ENCODE measurements around the gene CAMK1G. TPM values are rescaled to one million over a fixed set of nuclear protein-coding genes. Genes with fewer than 3 reads are reported as not detected.

CAMK1G gene
- total and polyA plus RNA-seq, 2 of the 4 experiments (the other 2 are of a cell fraction), result 0.72 to 1.8 TPM

DNA sequence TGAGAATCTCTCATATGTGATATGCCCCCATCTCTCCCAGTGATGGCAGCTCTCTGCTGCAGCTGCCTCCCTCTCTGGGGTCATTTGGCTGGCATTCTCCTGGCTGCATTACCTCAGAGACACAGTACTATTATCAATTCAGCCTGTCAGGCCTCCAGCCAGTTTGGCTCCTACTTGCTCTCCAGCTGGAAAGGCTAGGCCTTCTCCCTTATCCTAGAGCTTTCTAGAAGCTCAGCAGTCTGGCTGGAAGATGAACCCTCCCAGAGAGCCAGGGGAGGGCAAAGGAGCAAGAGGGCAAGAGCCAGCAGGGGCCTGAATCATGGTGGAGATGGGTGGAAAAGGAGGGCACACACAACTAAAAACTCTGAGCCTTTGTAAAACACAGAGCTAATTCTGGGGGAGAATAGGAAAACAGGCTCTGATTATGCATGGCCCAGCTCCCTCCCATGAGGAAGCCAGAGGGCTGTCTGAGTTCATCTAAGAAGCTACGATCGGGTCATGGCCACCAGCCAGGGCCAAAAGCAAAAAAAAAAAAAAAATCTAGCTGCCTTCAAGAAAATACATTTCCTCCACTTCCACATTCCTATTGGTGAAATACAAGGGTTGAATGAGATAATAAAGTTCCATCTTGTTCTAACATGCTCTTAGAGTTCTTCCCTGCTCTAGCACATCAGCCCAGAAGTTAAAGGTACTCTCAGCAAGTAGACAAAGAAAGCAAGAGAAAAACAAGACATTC is 59.9 kb downstream of the CAMK1G start:
- no peak overlapping the region for H3K23ac ChIP-seq (ENCODE audit: low read depth, low read length)
- ChIA-PET POLR2A (ENCODE audit: unreplicated experiment) (no interaction called here), CTCF (no interaction called here)
- no peak overlapping the region; the same call in 1 of the 2 replicates for H3K18ac ChIP-seq (ENCODE audit: low read depth, low read length)
- H3K4ac ChIP-seq (ENCODE audit: low read depth, low read length), result no peak overlapping the region
- DNase-seq, result no peak
- no peak overlapping the region for H3K56ac ChIP-seq (ENCODE audit: extremely low read depth, insufficient read depth, low read length)
- no peak overlapping the region for H2AK5ac ChIP-seq (ENCODE audit: low read depth, low read length)
- no peaks in the 10 kb centered on the region for H3K9me3 ChIP-seq (ENCODE audit: control insufficient read depth, insufficient read depth, low read length)
- H3K4me1 ChIP-seq (ENCODE audit: control insufficient read depth, insufficient read depth, low read length), result peaks cover 24% of the 10 kb centered on the region
- no peak overlapping the region for H2BK15ac ChIP-seq (ENCODE audit: low read depth, low read length)
- no peaks in the 10 kb centered on the region for H3K79me1 ChIP-seq (ENCODE audit: low read depth in 1 of 2, low read length in 2 of 2)
- no peak overlapping the region for H2AFZ ChIP-seq (replicated peaks; ENCODE audit: low read length, poor library complexity)
- no peak overlapping the region for H3K4me3 ChIP-seq (ENCODE audit: insufficient read depth, low read depth, low read length)
- no peak overlapping the region for H2BK20ac ChIP-seq (ENCODE audit: low read depth, low read length)
- no peak overlapping the region for H2AK9ac ChIP-seq (replicated peaks; ENCODE audit: low read depth, low read length, poor library complexity)
- H3K27me3 ChIP-seq (ENCODE audit: control insufficient read depth, insufficient read depth, low read length), result no peaks in the 10 kb centered on the region
- H3K4me2 ChIP-seq (ENCODE audit: low read depth, low read length), result no peak overlapping the region
- in situ Hi-C loops (cut with MboI; ENCODE audit: low sequenced_read_pairs), result no loop called here
- H3K14ac ChIP-seq (replicated peaks; ENCODE audit: low read depth, low read length), result no peak overlapping the region
- WGBS, 2 experiments (ENCODE audit: extremely low coverage in 2 of 2, insufficient read length in 1 of 2), result no CpG with 5 or more reads among the region's 2 CpGs
- H4K20me1 ChIP-seq (ENCODE audit: insufficient read depth, low read length), result no peaks in the 10 kb centered on the region
- BruUV-seq (replicated peaks), result no TSS peak
- H3K36me3 ChIP-seq (ENCODE audit: control insufficient read depth, insufficient read depth, low read length), result no peaks in the 10 kb centered on the region
- H2BK5ac ChIP-seq (ENCODE audit: low read depth, low read length, poor library complexity, severe bottlenecking), result no peak overlapping the region
- intact Hi-C loops (cut with micrococcal nuclease), result no loop called here
- no peak overlapping the region for H3K9ac ChIP-seq (ENCODE audit: low read depth, low read length)
- peak; percentile 35 for ATAC-seq (ENCODE audit: low read depth)
- no peak overlapping the region for H4K8ac ChIP-seq (ENCODE audit: low read depth in 2 of 2, low read length in 2 of 2)
- no peak for TF ChIP-seq SMC3 (IDR thresholded peaks at IDR 0.05; ENCODE audit: low read depth, low read length)
- TF ChIP-seq, protein P1, sequence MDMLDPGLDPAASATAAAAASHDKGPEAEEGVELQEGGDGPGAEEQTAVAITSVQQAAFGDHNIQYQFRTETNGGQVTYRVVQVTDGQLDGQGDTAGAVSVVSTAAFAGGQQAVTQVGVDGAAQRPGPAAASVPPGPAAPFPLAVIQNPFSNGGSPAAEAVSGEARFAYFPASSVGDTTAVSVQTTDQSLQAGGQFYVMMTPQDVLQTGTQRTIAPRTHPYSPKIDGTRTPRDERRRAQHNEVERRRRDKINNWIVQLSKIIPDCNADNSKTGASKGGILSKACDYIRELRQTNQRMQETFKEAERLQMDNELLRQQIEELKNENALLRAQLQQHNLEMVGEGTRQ (IDR thresholded peaks at IDR 0.05; ENCODE audit: low read depth, low read length), result no peak
- no peak for TF ChIP-seq FOS (IDR thresholded peaks at IDR 0.05; ENCODE audit: low read depth, low read length)
- TF ChIP-seq, protein P2, sequence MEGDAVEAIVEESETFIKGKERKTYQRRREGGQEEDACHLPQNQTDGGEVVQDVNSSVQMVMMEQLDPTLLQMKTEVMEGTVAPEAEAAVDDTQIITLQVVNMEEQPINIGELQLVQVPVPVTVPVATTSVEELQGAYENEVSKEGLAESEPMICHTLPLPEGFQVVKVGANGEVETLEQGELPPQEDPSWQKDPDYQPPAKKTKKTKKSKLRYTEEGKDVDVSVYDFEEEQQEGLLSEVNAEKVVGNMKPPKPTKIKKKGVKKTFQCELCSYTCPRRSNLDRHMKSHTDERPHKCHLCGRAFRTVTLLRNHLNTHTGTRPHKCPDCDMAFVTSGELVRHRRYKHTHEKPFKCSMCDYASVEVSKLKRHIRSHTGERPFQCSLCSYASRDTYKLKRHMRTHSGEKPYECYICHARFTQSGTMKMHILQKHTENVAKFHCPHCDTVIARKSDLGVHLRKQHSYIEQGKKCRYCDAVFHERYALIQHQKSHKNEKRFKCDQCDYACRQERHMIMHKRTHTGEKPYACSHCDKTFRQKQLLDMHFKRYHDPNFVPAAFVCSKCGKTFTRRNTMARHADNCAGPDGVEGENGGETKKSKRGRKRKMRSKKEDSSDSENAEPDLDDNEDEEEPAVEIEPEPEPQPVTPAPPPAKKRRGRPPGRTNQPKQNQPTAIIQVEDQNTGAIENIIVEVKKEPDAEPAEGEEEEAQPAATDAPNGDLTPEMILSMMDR (conservative IDR thresholded peaks at IDR 0.05; ENCODE audit: low read depth, low read length), result no peak
- TF ChIP-seq RFX5 (IDR thresholded peaks at IDR 0.05; ENCODE audit: low read depth, low read length), result no peak
- TF ChIP-seq CHD1 (IDR thresholded peaks at IDR 0.05; ENCODE audit: low read depth, low read length), result no peak
- TF ChIP-seq RCOR1 (IDR thresholded peaks at IDR 0.05; ENCODE audit: insufficient replicate concordance, low read length), result no peak
- no peak for TF ChIP-seq MAZ (IDR thresholded peaks at IDR 0.05; ENCODE audit: borderline replicate concordance, low read depth, low read length)
- no peak for TF ChIP-seq BHLHE40 (IDR thresholded peaks at IDR 0.05; ENCODE audit: low read depth, low read length)
- no peak for TF ChIP-seq MAFK (IDR thresholded peaks at IDR 0.05; ENCODE audit: low read depth, low read length)
- H4K5ac ChIP-seq (ENCODE audit: low read depth, low read length), result no peak overlapping the region; the same call in 1 of the 2 replicates
- H2BK120ac ChIP-seq (ENCODE audit: low read depth, low read length), result no peak overlapping the region
- peak overlapping the region; percentile 10; the same call in 1 of the 2 replicates for H3K27ac ChIP-seq (ENCODE audit: insufficient read depth, low read length)
- peaks cover 9% of the 10 kb centered on the region for H3K9me1 ChIP-seq (ENCODE audit: insufficient read depth, low read length)
- no peak overlapping the region for H4K91ac ChIP-seq (ENCODE audit: insufficient read depth, low read depth, low read length)
- dilution Hi-C loops (cut with HindIII; ENCODE audit: low sequenced_read_pairs, unreplicated experiment), result no loop called here

Measured in IMR-90 (cell line).